Activated naive CD8-positive, alpha-beta T cell treated with anti-CD3 and anti-CD28 coated beads for 36 hours (primary cell): Measurements from ENCODE around the gene ZNF581. TPM values are rescaled to one million over a fixed set of nuclear protein-coding genes. Genes with fewer than 3 reads are reported as not detected.

ENCODE experiments used
- DNase-seq: peaks from one replicate; pipeline ENCODE4 v3.0.0; 2021
- H3K27ac Mint-ChIP-seq: one replicate; pipeline ENCODE4 v1.8.0; 2022; ENCODE audit warnings: mild to moderate bottlenecking, moderate library complexity, mixed read lengths
- H3K27me3 Mint-ChIP-seq: one replicate; pipeline ENCODE4 v1.8.0; 2022; ENCODE audit warnings: mild to moderate bottlenecking, mixed read lengths
- H3K36me3 Mint-ChIP-seq: one replicate; pipeline ENCODE4 v1.8.0; 2021; ENCODE audit warnings: mild to moderate bottlenecking, mixed read lengths
- H3K4me1 Mint-ChIP-seq: one replicate; pipeline ENCODE4 v1.8.0; 2021; ENCODE audit warnings: mixed read lengths
- H3K4me3 Mint-ChIP-seq: one replicate; pipeline ENCODE4 v1.8.0; 2022; ENCODE audit warnings: mild to moderate bottlenecking, moderate library complexity, mixed read lengths
- H3K9me3 Mint-ChIP-seq: one replicate; pipeline ENCODE4 v1.8.0; 2022; ENCODE audit warnings: mixed read lengths
- total RNA-seq, 2 experiments: library from RNA; stranded (reverse); gene quantifications; one replicate each; pipeline ENCODE4 v1.2.3, GENCODE V29; 2021

ZNF581 gene
- total RNA-seq, 2 experiments from 2014 or later: 39.9 to 42.3 TPM

DNA sequence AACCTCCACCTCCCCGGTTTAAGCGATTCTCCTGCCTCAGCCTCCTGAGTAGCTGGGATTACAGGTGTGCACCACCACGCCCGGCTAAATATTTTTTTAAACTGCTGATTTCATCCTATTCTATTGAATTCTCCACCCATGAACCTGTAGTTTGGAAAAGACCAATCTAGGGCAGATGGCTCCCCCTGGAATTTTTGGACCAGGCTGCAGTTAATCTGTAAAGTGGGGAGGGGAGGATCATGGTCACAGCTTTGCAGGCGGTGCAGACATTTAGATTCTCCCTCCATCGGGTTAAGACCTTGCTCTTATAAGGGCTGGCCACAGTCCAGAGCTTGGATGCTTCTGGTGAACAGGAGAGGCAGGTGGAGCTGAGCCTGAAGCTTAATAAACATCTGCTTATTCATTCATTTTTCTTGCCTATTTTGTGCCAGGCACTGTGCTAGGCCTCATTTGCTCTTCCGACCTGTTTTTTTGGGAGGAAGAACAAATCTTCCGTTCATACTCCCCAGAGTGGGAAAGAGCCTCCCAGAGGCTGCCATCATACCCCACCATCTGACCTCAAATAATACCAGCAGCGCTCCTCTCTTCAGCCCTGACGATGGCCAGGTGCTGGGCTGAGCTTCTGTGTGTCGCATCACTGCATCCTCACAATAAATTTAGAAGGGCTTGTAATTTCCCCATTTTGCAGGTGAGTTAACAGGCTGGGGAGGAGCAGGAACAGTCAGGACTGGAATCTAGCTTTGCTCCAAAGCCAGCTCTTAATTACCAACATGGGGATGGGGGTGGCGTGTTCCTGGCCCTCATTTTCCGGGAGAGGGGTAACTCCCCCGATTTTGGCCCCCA lies 3.7 kb downstream of the ZNF581 start:
- no peaks in the 10 kb centered on the region for H3K9me3 Mint-ChIP-seq
- peak overlapping the region; percentile 82 for H3K4me3 Mint-ChIP-seq
- peaks cover 44% of the 10 kb centered on the region for H3K36me3 Mint-ChIP-seq
- peak overlapping the region; percentile 87 for H3K27ac Mint-ChIP-seq
- no peaks in the 10 kb centered on the region for H3K27me3 Mint-ChIP-seq
- H3K4me1 Mint-ChIP-seq: peaks cover 46% of the 10 kb centered on the region
- DNase-seq: no peak

DNA sequence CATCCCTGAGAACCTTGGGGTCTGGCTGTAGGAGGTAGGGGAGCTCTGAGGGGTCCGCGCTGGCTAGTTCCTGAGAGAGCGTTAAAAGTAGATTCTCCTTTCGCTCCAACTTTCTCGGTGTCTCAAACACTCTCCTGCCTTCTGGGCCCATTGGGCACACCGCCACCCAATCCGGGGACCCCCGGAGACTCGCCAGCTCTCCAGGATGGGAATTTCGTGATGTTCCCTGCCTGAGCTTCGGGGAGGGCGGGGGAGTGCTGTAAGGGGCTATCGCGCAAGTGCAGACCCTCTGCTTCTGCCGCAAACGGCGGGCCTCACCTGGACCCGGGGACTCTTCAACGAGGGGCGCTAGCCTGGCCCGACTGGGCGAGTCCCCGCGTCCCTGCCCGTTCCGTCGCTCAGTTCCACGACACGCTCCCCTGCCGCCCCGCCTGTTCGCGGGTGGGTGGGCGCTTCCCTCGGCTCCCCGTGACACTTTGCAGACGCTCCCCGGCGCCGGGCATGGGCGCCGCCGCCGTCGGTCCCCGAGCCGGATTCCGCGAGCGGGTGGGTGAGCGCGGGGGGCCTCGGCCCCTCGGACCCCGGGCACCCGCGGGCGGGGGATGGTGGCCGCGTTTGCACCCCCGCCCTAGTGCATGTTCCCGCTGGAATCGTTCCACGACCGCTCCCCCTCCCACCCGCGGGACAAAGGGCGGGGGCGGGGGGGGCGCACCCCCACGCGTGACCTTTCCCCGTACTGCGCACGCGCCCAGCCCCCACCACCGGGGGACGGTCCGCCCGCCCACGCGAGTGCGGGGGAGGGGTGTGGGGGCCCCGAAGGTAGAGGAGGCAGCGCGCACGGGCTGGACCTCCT lies 4.5 kb downstream of the ZNF581 start, which contains the start of gene CCDC106:
CCDC106 (plus strand) TSS at position 481 of the 853 bp plus-strand sequence. CDS start 835 bp downstream, outside the sequence.
- peak; percentile 55 for DNase-seq
- H3K27me3 Mint-ChIP-seq: no peaks in the 10 kb centered on the region
- H3K4me3 Mint-ChIP-seq: peak within 1 kb of the TSS; percentile 82
- peaks cover 45% of the 10 kb centered on the region for H3K4me1 Mint-ChIP-seq
- H3K36me3 Mint-ChIP-seq: peaks cover 41% of the 10 kb centered on the region
- peak within 1 kb of the TSS; percentile 88 for H3K27ac Mint-ChIP-seq
- H3K9me3 Mint-ChIP-seq: no peaks in the 10 kb centered on the region

DNA sequence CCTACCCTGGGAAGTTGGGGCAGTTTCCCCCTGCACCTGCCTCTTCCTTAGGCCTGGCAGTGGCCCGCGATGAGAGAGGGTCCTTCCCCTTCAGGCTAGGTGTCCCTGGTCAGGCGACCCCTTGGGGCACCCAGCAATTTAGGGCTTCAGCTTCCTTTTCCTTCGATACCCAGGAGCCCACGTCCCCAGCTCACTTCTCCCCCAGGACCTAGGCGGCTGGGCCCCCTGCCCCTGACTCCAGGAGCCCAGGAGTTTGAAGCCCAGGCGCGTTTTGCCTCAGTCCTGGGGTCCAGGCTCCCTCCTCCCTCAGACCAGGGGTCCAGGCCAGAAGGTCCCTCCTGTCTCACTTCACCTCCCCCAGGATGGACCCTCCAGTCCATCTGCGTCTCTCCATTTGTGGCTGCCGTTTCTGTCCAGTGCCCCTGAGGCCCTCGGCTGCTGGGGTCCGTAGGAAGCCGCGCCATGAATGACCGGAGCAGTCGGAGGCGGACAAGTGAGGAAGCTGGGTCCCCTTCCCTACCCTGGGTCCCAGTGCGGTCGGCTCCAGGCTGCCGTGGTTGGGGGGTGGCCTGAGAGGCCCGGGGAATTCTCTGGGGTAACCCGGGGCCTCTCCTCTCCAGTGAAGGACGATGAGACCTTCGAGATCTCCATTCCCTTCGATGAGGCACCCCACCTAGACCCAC lies 5.3 kb downstream of the ZNF581 start:
- Mint-ChIP-seq H3K4me1 (peaks cover 41% of the 10 kb centered on the region), H3K27ac (peak overlapping the region; percentile 88)
- DNase-seq: no peak

DNA sequence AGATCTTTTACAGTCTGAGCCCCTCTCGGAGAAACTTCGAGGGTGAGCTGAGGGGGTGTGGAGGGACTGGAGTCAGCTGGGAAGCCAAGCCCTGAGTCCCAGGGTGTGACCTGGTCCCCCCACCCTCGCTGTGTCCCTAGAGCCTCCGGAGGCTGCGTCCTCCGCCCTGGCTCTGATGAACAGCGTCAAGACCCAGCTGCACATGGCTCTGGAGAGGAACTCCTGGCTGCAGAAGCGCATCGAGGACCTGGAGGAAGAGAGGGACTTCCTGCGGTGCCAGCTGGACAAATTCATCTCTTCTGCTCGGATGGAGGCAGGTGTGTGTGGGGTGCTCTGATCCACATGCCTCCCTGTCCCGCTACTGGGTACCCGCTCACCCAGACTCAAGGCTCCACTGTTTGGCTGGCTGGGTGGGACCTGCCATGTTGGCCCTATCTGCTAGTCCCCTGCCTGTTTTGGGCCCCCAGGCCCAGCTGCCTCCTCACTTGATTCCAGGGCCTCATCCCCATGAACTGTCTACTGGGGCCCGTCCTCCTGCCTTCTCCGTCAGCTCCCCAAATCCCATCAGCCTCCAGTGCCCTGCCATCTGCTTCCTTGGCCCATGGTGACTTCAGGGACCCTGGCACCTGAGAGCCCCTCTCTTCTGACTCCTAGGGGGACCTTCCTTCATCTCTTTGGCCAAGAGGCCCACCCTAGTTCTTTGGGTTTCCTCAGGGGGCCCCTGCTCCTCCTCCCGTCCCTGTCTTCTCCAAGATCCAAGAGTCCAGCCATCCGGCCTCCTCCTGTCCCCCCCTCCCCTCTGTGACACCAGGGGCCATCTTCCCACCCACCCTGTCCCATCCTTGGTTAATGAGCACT lies 6.0 kb downstream of the ZNF581 start:
- no peak for DNase-seq
- Mint-ChIP-seq H3K4me3 (peak overlapping the region; percentile 82), H3K36me3 (peaks cover 30% of the 10 kb centered on the region), H3K27ac (peak overlapping the region; percentile 88), H3K27me3 (peaks cover 5% of the 10 kb centered on the region), H3K4me1 (peaks cover 41% of the 10 kb centered on the region), H3K9me3 (no peaks in the 10 kb centered on the region)

More for the DNA sequence above, 5.3 kb downstream of the ZNF581 start:
- peaks cover 1% of the 10 kb centered on the region for H3K27me3 Mint-ChIP-seq
- peak overlapping the region; percentile 82 for H3K4me3 Mint-ChIP-seq
- peaks cover 36% of the 10 kb centered on the region for H3K36me3 Mint-ChIP-seq
- no peaks in the 10 kb centered on the region for H3K9me3 Mint-ChIP-seq

DNA sequence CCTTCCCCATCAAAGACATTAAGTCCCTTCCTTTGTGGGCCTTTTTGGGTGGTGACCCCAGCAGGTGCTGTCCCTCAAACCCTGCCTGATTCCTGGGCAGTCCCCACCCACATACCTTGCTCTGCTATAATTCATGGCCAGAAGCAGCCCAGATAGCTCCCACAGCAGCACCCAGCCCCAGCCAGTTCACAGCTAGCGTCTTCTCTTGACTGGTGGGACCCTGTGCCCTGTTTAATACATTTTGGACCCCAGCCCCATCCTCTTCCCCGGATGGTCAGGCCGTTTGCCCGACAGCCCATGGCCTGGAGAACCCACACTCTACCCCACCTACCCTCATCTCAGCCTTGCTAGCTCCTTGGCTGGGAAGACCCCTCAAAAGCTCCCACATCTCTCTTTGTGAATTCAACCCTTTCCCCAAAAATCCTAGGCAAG lies 6.7 kb downstream of the ZNF581 start:
- Mint-ChIP-seq H3K4me1 (peaks cover 40% of the 10 kb centered on the region), H3K27ac (peak overlapping the region; percentile 70), H3K36me3 (peaks cover 26% of the 10 kb centered on the region), H3K9me3 (no peaks in the 10 kb centered on the region), H3K27me3 (peaks cover 5% of the 10 kb centered on the region), H3K4me3 (peak overlapping the region; percentile 57)
- no peak for DNase-seq

DNA sequence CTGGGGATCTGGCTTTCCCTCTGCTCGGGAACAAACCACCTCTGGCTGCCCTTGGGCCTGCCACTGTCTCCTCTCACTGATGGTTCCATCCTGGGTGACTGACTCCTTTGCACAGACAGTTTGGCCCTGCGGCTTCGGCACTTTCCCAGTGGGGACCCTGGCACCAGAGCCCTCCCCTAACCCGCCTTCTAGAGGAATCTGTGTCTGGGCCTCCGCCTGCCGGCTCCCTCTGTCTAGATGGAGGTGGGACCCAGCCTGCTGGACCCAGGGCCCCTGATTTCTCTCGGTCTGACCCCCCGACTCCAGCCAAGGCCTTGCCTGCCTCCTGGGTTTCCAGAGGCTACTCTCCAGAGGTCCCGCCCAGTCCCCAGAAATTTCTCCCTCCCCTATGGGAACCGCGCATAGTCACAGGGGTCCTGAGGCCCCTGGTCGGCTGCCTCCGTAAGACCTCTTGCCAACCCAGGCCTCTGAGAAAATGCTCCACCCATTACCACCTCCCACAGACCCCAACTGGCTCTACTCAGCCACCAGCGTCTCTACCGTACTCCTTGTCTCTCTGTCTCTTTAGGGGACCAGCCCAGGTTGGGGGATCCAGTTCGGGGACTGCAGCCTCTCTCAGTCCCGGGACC lies 7.3 kb downstream of the ZNF581 start:
- Mint-ChIP-seq H3K27ac (peak overlapping the region; percentile 70), H3K4me3 (peak overlapping the region; percentile 57), H3K27me3 (peaks cover 5% of the 10 kb centered on the region)

DNA sequence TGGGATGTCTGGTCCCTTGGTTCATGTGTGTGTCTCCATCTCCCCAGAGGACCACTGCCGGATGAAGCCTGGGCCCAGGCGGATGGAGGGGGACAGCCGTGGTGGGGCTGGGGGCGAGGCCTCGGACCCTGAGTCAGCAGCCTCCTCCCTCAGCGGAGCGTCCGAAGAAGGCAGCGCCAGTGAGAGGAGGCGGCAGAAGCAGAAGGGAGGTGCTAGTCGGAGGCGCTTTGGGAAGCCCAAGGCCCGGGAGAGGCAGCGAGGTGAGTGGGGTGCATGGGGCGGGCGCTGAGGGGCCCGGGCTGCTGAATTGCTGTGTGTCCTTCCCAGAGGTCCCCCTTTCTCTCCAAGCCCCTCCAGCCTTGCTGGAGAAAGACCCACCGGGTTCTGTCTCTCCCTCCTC lies 7.8 kb downstream of the ZNF581 start:
- Mint-ChIP-seq H3K27me3 (peaks cover 5% of the 10 kb centered on the region), H3K4me1 (peaks cover 34% of the 10 kb centered on the region), H3K36me3 (peaks cover 28% of the 10 kb centered on the region), H3K9me3 (no peaks in the 10 kb centered on the region), H3K27ac (no peak overlapping the region), H3K4me3 (no peak overlapping the region)
- no peak for DNase-seq

More for the DNA sequence above, 7.3 kb downstream of the ZNF581 start:
- Mint-ChIP-seq H3K9me3 (no peaks in the 10 kb centered on the region), H3K36me3 (peaks cover 25% of the 10 kb centered on the region), H3K4me1 (peaks cover 34% of the 10 kb centered on the region)
- no peak for DNase-seq

DNA sequence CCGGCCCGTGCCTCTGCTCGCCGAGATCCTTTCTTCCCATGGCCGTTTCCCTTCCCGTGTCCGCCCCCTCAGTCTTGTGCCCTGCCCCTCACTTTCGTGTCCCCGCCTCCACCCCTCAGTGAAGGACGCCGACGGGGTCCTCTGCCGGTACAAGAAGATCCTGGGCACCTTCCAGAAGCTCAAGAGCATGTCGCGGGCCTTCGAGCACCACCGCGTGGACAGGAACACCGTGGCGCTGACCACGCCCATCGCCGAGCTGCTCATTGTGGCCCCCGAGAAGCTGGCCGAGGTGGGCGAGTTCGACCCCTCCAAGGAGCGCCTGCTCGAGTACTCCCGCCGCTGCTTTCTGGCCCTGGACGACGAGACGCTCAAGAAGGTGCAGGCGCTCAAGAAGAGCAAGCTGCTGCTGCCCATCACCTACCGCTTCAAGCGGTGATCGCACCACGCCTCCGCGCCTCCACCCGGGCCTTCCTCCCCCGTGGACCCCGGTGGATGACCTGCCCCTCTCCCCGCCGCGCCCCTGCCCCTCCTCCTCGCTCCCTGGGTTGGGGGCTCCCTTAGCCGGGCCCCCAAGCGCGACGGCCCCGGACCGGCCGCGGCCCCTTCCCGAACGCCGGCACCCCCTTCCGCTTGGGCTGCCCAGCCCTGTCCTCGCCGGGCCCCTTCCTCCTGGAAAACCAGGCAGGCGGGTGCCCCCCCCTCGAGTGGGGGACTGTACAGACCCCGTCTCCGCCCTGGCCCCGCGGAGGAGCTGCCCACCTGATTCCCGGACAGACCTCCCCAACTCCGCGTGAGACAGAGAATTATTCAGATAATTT lies 9.1 kb downstream of the ZNF581 start:
- DNase-seq: no peak
- Mint-ChIP-seq H3K36me3 (peaks cover 34% of the 10 kb centered on the region), H3K4me3 (peak overlapping the region; percentile 43), H3K4me1 (peaks cover 32% of the 10 kb centered on the region), H3K27ac (peak overlapping the region; percentile 19), H3K9me3 (no peaks in the 10 kb centered on the region), H3K27me3 (peaks cover 5% of the 10 kb centered on the region)

DNA sequence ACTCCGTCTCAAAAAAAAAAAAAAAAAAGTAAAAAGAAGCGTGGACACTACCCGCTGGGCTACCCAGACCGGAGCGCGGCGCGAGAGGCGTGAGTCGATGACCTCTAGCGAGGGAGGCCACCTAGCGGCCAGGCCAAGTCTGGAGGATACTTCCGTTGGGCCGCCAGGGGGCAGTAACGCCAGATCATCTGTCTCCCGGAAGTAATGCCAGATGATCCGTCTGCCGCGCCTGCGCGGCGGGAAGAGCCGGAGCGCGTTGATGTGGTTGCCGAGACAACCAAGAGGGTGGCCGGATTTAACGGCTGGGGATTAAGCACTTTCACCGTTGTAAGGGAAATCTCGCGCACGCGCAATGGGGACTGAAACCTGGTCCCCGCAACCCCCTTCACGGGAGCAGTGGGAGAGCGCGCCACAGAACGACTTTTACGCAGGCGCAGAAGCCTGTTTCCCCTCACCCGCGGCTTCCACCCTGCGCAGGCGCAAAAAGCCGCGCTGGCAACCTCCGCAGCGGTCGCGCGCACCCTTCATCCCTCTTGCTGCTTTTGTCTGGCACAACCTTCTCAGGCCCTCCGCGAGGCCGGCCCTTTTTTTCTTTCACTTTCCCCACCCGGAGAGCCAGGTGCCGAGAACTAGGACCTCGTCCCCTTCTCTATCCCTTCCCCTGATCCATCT lies 10.3 kb downstream of the ZNF581 start:
- Mint-ChIP-seq H3K36me3 (peaks cover 40% of the 10 kb centered on the region), H3K9me3 (no peaks in the 10 kb centered on the region), H3K4me3 (peak overlapping the region; percentile 85), H3K27me3 (peaks cover 5% of the 10 kb centered on the region), H3K27ac (peak overlapping the region; percentile 95), H3K4me1 (peaks cover 36% of the 10 kb centered on the region)
- peak; percentile 94 for DNase-seq

DNA sequence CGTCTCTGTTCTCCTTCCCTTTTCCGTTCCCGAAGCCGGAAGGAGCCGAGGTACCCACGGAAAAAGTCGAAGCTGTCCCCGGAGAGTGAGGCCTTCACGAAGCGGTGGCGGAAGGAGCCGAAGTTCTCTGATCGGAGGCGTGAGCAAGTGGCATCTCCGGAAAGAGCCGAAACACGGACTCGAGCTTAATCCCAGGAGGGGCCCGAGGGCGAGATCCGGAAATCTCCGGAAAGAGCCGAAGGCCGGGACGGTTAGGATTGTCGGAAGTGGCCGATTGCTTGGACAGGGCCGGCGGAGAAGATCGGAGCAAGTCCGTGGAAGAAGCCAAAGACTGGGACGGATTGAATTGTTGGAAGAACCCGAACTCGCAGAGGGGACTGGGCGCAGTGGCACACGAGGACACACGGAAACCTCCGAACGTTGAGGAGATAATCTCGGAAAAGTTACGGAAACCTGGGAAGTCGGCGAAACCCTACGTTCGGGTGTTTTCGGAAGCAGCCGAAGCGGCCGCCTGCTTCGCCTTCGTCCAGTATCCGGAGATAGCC lies 10.9 kb downstream of the ZNF581 start:
- peak overlapping the region; percentile 95 for H3K27ac Mint-ChIP-seq
- H3K36me3 Mint-ChIP-seq: peaks cover 41% of the 10 kb centered on the region
- peak overlapping the region; percentile 85 for H3K4me3 Mint-ChIP-seq
- peaks cover 5% of the 10 kb centered on the region for H3K27me3 Mint-ChIP-seq
- no peaks in the 10 kb centered on the region for H3K9me3 Mint-ChIP-seq
- peak; percentile 98 for DNase-seq
- peaks cover 33% of the 10 kb centered on the region for H3K4me1 Mint-ChIP-seq

DNA sequence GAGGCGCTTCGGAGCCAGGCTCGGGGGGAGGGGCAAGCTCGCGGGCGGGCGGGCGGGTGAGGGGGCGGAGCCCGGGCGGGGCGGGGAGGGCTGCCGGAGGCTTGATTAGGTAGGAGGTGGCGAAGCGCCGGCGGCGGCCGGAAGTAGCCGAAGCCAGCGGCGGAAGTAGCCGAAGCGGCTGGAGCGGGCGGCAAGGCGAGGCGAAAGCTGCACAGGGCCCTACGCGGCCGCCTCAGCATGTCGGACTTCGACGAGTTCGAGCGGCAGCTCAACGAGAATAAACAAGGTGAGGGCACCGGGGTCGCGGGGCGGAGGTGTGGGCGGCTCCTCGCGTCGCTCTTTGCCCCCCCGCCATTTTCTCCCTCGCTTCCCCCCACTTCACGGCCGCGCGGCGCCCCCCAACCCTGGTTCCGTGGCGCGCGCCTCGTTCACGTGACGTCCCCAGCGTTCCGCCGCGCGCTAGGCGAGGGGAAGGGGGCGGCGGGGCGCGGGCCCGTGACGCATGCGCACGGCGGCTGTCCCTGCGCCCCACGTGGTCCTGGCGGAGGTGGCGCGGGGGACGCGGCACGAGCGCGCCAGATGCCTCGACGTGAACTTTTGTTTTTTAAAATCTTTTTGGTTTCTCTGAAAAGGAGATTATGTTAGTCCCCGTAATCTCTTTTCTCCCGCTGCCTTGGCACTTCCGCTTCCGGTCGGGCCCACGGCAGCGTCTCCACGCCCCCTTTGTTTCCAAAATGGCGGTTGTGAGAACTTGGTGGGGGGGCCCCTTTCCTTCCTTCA lies 11.6 kb downstream of the ZNF581 start, which contains the start of gene U2AF2:
U2AF2 (plus strand) TSS at position 168 of the 780 bp plus-strand sequence; CDS start at position 238, 70 bp downstream.
- peaks cover 5% of the 10 kb centered on the region for H3K27me3 Mint-ChIP-seq
- H3K27ac Mint-ChIP-seq: peak within 1 kb of the TSS; percentile 95
- peak; percentile 94 for DNase-seq
- peaks cover 28% of the 10 kb centered on the region for H3K4me1 Mint-ChIP-seq
- H3K9me3 Mint-ChIP-seq: no peaks in the 10 kb centered on the region
- peaks cover 40% of the 10 kb centered on the region for H3K36me3 Mint-ChIP-seq
- H3K4me3 Mint-ChIP-seq: peak within 1 kb of the TSS; percentile 85
